Measurements from ENCODE around the gene MED27.

DNA sequence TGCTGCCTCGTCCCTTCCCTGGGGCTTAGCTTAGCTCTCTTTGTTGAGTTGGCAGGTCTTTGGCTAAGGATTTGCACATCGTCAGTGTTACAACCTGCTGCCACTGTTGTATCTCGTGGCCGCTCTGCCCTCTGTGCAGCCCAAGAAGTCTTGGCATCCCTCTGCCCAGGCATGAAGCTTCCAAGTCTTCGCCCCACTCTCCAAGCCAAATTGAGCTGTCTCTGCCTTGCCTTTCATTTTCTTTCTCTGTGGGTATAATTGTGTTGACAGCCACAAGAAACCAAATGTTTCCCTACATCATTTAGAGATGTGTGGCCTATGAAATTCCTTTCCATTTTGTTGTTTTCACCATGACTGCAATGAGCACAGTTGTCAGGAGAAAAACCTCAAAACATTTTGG is 29.6 kb upstream of the MED27 start:
- TF ChIP-seq ZNF792 (tag by site-specific recombination; IDR thresholded peaks at IDR 0.05) = no peak
- TF ChIP-seq, protein P1, sequence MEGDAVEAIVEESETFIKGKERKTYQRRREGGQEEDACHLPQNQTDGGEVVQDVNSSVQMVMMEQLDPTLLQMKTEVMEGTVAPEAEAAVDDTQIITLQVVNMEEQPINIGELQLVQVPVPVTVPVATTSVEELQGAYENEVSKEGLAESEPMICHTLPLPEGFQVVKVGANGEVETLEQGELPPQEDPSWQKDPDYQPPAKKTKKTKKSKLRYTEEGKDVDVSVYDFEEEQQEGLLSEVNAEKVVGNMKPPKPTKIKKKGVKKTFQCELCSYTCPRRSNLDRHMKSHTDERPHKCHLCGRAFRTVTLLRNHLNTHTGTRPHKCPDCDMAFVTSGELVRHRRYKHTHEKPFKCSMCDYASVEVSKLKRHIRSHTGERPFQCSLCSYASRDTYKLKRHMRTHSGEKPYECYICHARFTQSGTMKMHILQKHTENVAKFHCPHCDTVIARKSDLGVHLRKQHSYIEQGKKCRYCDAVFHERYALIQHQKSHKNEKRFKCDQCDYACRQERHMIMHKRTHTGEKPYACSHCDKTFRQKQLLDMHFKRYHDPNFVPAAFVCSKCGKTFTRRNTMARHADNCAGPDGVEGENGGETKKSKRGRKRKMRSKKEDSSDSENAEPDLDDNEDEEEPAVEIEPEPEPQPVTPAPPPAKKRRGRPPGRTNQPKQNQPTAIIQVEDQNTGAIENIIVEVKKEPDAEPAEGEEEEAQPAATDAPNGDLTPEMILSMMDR (tag by site-specific recombination; IDR thresholded peaks at IDR 0.05) = no peak
- TF ChIP-seq ZNF404 (tag by site-specific recombination; IDR thresholded peaks at IDR 0.05) = no peak
- TF ChIP-seq, protein P2, sequence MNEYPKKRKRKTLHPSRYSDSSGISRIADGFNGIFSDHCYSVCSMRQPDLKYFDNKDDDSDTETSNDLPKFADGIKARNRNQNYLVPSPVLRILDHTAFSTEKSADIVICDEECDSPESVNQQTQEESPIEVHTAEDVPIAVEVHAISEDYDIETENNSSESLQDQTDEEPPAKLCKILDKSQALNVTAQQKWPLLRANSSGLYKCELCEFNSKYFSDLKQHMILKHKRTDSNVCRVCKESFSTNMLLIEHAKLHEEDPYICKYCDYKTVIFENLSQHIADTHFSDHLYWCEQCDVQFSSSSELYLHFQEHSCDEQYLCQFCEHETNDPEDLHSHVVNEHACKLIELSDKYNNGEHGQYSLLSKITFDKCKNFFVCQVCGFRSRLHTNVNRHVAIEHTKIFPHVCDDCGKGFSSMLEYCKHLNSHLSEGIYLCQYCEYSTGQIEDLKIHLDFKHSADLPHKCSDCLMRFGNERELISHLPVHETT (tag by site-specific recombination; IDR thresholded peaks at IDR 0.05) = no peak
- TF ChIP-seq TRIM28 (IDR thresholded peaks at IDR 0.05; ENCODE audit: borderline replicate concordance, low read length) = no peak
- TF ChIP-seq, protein P3, sequence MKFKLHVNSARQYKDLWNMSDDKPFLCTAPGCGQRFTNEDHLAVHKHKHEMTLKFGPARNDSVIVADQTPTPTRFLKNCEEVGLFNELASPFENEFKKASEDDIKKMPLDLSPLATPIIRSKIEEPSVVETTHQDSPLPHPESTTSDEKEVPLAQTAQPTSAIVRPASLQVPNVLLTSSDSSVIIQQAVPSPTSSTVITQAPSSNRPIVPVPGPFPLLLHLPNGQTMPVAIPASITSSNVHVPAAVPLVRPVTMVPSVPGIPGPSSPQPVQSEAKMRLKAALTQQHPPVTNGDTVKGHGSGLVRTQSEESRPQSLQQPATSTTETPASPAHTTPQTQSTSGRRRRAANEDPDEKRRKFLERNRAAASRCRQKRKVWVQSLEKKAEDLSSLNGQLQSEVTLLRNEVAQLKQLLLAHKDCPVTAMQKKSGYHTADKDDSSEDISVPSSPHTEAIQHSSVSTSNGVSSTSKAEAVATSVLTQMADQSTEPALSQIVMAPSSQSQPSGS (tag by site-specific recombination; IDR thresholded peaks at IDR 0.05; ENCODE audit: low read depth) = no peak
- no peak for TF ChIP-seq SCRT1 (tag by site-specific recombination; IDR thresholded peaks at IDR 0.05; ENCODE audit: borderline replicate concordance)
- TF ChIP-seq, protein P4, sequence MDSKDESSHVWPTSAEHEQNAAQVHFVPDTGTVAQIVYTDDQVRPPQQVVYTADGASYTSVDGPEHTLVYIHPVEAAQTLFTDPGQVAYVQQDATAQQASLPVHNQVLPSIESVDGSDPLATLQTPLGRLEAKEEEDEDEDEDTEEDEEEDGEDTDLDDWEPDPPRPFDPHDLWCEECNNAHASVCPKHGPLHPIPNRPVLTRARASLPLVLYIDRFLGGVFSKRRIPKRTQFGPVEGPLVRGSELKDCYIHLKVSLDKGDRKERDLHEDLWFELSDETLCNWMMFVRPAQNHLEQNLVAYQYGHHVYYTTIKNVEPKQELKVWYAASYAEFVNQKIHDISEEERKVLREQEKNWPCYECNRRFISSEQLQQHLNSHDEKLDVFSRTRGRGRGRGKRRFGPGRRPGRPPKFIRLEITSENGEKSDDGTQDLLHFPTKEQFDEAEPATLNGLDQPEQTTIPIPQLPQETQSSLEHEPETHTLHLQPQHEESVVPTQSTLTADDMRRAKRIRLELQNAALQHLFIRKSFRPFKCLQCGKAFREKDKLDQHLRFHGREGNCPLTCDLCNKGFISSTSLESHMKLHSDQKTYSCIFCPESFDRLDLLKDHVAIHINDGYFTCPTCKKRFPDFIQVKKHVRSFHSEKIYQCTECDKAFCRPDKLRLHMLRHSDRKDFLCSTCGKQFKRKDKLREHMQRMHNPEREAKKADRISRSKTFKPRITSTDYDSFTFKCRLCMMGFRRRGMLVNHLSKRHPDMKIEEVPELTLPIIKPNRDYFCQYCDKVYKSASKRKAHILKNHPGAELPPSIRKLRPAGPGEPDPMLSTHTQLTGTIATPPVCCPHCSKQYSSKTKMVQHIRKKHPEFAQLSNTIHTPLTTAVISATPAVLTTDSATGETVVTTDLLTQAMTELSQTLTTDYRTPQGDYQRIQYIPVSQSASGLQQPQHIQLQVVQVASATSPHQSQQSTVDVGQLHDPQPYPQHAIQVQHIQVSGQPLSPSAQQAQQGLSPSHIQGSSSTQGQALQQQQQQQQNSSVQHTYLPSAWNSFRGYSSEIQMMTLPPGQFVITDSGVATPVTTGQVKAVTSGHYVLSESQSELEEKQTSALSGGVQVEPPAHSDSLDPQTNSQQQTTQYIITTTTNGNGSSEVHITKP (tag by site-specific recombination; IDR thresholded peaks at IDR 0.05) = no peak
- TF ChIP-seq, protein P5, sequence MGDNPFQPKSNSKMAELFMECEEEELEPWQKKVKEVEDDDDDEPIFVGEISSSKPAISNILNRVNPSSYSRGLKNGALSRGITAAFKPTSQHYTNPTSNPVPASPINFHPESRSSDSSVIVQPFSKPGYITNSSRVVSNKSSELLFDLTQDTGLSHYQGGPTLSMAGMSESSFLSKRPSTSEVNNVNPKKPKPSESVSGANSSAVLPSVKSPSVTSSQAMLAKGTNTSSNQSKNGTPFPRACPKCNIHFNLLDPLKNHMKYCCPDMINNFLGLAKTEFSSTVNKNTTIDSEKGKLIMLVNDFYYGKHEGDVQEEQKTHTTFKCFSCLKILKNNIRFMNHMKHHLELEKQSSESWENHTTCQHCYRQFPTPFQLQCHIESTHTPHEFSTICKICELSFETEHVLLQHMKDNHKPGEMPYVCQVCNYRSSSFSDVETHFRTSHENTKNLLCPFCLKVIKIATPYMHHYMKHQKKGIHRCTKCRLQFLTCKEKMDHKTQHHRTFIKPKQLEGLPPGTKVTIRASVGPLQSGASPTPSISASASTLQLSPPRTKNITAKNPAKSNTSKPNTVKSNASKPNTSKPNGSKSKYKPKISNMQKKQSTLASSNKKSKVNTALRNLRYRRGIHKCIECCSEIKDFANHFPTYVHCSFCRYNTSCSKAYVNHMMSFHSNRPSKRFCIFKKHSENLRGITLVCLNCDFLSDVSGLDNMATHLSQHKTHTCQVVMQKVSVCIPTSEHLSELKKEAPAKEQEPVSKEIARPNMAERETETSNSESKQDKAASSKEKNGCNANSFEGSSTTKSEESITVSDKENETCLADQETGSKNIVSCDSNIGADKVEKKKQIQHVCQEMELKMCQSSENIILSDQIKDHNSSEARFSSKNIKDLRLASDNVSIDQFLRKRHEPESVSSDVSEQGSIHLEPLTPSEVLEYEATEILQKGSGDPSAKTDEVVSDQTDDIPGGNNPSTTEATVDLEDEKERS (tag by site-specific recombination; IDR thresholded peaks at IDR 0.05) = no peak
- TF ChIP-seq ZNF10 (tag by site-specific recombination; IDR thresholded peaks at IDR 0.05) = no peak
- no peak for TF ChIP-seq ZBTB48 (tag by site-specific recombination; IDR thresholded peaks at IDR 0.05)

Measured in HEK293 (cell line).